Stimulated activated CD4-positive, alpha-beta T cell treated with anti-CD3 and anti-CD28 coated beads, Interleukin-1b, Interleukin-23, amount 100 ng/mL, for 24 hours (primary cell): Measurements from ENCODE around the gene SH3TC1.

Source experiments
- DNase-seq, 4 experiments: peaks; one replicate each; pipeline ENCODE4 v3.0.0-alpha.2; 2020; ENCODE audit warnings: low read depth in 4 of 4, low spot score in 1 of 4

The SH3TC1 gene

DNA sequence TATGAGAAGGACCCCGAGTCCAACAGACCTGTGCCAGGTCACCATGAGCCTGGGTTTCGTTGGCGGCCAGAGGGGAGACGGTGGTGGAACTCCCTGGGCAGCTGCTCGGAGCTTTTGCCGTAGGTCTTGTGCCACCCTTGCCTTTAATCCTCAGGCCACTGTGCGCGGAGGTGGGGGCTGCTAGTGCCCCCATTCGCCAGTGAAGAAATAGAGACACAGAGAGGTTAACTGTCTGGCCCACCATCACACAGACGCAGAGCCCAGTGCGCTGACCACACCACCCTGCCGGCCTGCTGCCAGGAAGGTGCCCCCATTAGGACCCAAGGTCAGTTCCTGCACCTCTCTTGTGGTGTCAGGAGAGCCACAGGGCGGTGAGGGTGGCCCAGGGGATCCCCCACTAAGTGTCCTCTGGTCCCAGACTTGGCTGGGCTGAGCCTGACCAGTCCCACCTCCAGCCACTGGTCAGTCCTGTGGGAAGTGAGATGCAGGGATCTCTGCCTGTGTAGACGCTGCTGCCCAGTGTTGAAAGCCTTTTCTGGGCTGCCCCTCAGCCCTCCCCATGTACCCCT, 42.2 kb downstream of the SH3TC1 start:
- no peak for DNase-seq

DNA sequence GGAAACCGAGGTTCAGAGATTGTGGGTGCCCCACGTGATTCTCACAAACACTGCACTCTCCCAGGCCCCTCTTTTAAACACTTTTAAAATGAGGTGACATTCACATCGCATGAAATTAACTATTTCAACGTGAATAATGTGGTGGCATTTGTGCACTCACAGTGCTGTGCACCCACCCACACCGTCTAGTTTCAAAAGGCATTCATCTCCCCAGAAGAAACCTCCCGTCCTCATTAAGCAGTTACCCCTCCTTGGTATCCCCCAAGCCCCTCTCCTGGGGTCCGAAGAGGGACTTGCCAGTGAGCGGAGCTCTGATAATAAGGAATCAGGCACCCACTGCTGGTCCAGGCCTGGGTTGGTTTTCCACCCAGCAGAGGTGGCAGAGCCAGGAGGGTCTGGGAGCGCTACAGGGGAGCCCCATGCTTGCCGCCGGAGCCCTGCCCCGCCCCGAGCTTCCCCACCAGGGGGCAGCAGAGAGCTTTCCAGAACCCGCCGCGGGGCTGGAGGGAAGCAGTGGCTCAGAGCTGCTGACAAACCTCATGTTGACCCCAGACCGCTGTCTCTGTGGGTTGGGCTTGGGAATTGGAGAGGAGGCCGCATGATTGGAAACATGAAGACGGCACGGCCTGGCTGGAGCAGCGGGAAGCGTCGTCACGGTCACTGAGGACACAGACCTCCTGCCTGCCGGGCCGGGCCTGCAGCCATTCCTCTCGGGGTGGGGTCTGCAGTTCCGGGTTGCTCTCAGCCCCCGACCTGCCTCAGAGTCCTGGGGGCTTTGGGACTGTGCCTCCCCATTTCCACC, 43.0 kb downstream of the SH3TC1 start:
- DNase-seq = peak; percentile 73 to 92 (median 78)

GRCh38 chr4:8242782-8243560, 43.9 kb downstream of the SH3TC1 start:
- no peak for DNase-seq

DNA sequence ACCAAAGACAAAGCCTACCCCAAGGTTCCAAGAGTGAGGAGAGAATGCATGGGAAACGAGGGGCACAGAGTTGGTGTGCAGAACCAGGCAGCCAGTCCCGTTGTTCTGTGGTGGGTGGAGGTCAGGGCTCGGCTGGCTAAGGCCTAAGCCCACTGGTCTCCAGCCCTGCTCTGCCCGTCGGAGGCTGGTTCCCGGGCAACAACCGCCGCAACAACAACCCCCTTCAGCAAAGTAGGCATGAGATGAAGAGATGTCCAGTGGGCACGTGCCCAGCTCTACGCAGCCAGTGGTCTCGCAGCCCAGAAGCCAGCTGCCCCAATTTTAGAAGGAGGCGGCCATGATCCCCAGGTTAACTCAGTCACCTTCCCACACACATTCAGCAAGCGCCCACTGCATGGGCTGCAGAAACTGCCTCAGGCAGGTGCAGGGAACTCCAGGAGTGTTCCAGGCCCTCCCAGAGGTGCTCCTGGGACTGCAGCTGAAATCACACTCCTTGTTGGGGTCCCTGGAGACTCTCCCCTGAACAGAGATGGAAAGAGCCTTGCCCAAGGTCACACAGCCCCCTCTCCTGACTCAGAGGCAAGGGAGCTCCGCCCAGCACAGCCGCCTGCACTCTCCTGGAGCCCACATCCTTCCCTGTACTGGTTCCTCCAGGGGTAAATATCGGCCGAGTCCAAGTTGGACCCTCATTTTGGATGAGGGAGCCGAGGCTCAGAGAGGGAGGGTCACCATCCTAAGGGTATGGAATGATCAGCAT, 45.1 kb downstream of the SH3TC1 start:
- DNase-seq = no peak

DNA sequence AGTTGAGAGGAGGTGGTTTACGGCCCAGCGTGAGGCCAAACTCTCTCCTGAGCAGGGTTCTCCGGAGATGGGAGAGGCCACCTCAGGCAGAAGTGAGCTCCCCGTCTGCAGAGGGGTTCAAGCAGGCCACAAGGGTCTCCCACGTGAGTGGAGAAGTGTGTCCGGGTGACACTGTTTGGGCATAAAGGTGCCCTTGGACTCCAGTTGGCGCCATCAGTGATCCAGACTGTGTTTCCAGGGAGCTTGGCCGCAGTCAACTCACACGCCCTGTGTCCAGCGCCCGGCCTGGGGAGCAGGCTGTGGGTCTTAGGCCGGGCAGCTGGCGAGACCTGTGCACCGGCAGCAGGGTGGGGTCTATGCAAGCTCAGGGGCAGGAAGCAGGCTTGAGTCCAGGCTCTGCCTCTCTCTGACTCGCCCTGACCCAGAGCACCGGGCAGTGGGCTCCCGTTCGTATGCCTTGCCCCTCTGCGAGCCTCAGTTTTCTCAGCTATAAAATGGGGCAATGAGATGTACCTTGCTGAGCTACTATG, 45.9 kb downstream of the SH3TC1 start:
- DNase-seq = no peak

- no peak for DNase-seq
Observed at GRCh38 chr4:8245884-8246833, 47.1 kb downstream of the SH3TC1 start.

DNA sequence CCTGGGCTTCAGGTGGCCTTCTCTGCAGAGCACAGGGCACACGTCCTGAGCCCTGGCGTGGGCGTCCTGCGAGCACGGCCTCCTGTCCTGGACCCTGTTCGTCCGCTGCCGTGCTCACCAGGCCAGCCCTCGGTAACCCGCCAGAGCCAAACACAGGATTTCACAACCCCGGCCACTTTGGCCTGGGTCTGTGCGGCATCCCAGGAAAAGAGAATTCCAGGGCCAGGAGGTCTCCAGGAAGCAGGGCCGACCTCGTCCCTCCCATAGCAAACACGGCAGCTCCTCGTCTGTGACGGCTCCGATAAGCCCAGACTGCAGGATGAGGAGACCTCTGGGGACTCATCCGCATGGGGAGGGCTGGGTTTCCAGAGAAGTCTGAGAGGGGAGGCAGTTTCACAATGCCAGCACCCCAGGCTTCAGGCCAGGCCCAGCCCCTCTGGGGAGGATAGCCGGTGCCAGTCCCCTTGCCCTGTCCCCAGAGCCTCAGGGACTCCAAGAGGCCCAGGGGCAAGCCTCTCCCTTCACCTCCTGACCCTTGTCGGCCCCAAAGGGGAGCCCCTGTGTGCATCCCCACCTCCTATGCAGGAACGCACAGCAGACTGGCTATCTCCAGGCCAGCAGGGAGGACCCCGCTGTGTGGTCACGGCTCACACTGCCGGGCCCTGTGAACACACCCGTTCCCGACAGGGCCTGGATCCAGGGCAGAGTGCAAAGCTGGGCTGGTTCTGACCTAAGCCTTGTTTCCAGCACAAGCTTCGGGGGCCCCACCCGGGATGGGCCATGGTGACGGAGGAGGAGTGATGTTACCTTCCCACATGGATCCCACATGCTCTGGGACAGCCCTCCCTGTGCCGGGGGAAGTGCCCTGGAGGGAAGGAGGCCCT, 48.2 kb downstream of the SH3TC1 start:
- DNase-seq = no peak

- DNase-seq = no peak
Observed at GRCh38 chr4:8248091-8248490, 49.0 kb downstream of the SH3TC1 start.

GRCh38 chr4:8250227-8250626, 51.1 kb downstream of the SH3TC1 start:
- no peak for DNase-seq

GRCh38 chr4:8250637-8251036, 51.5 kb downstream of the SH3TC1 start:
- no peak for DNase-seq

- DNase-seq = no peak
Observed at GRCh38 chr4:8251110-8251883, 52.2 kb downstream of the SH3TC1 start.

DNA sequence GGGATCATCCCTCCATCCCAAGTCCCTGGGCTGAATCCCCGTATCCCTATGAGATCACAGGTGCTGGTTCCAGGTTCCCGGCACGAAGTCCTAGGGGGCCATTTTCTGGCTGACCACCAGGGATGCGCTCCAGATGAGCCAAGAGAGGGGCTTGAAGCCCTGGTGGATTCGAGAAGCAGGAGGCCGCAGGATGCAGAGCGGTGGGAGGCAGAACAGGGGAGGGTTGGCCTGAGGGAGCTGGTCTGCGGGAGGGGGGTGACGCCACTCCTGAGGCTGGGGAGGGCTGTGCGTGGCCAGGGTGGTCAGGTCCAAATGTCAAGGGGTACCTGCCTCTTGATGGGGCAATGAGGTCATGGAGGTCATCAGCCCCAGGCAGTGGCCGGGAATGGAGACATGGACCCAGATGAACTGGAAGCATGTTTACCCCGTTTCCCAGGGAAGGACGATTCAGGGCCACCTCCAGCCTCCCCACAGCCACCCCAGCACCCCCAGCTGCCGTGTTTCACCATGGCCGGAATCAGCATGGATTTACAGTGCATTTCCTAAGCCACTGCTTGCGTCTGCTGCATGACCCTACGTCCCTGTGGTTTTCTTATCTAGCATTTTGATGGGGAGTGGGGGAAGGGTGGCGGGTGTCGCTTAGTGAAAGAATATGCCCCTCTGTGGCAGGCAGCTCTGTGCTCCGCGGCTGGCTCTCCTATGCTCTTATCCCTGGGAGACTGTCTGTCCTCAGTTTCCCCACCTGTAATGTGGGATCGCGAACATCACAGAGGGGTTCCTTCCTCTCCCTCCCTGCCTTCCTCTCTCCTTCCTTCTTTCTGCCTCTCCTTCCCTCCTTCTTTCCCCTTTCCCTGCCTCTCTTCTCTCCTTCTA, 53.4 kb downstream of the SH3TC1 start:
- no peak for DNase-seq

- no peak for DNase-seq
Observed at GRCh38 chr4:8254076-8254475, 55.0 kb downstream of the SH3TC1 start.

GRCh38 chr4:8255698-8256441, 56.8 kb downstream of the SH3TC1 start:
- DNase-seq = no peak

GRCh38 chr4:8257854-8258253, 58.8 kb downstream of the SH3TC1 start:
- DNase-seq = no peak

- DNase-seq = no peak
Observed at GRCh38 chr4:8258552-8259212, 59.6 kb downstream of the SH3TC1 start.
